ENCODE measurements around the gene RNF4.
"Not testable (repeated sequence)": the region's sequence is repeated elsewhere in the genome, so short reads cannot be mapped to it uniquely, and the experiment has no call there.

The RNF4 gene

GRCh38 chr4:2545321-2546013, 76.6 kb downstream of the RNF4 start:
- no peak for DNase-seq (ENCODE audit: low read depth)
- H3K4me3 ChIP-seq (ENCODE audit: low read depth, low read length), result no peak overlapping the region
- TF ChIP-seq CTCF (IDR thresholded peaks at IDR 0.05; ENCODE audit: low read depth, low read length, missing control alignments), result no peak

GRCh38 chr4:2546286-2546823, 77.4 kb downstream of the RNF4 start:
- no peak for TF ChIP-seq CTCF (IDR thresholded peaks at IDR 0.05; ENCODE audit: low read depth, low read length, missing control alignments)
- DNase-seq (ENCODE audit: low read depth), result no peak
- H3K4me3 ChIP-seq (ENCODE audit: low read depth, low read length), result no peak overlapping the region

- not testable (repeated sequence) for DNase-seq (ENCODE audit: low read depth); H3K4me3 ChIP-seq (ENCODE audit: low read depth, low read length)
These were observed 78.2 kb downstream of the RNF4 start for GRCh38 chr4:2546961-2547691.

GRCh38 chr4:2551118-2551517, 82.2 kb downstream of the RNF4 start:
- no peak for DNase-seq (ENCODE audit: low read depth)
- no peak for TF ChIP-seq CTCF (IDR thresholded peaks at IDR 0.05; ENCODE audit: low read depth, low read length, missing control alignments)
- no peak overlapping the region for H3K4me3 ChIP-seq (ENCODE audit: low read depth, low read length)

- DNase-seq (ENCODE audit: low read depth), result no peak
- no peak overlapping the region for H3K4me3 ChIP-seq (ENCODE audit: low read depth, low read length)
- TF ChIP-seq CTCF (IDR thresholded peaks at IDR 0.05; ENCODE audit: low read depth, low read length, missing control alignments), result no peak
These were observed 83.9 kb downstream of the RNF4 start for GRCh38 chr4:2552806-2553205.

- no peak overlapping the region for H3K4me3 ChIP-seq (ENCODE audit: low read depth, low read length)
- TF ChIP-seq CTCF (IDR thresholded peaks at IDR 0.05; ENCODE audit: low read depth, low read length, missing control alignments), result no peak
- DNase-seq (ENCODE audit: low read depth), result no peak
These were observed 89.4 kb downstream of the RNF4 start for GRCh38 chr4:2558301-2558700.

GRCh38 chr4:2560167-2560566, 91.3 kb downstream of the RNF4 start:
- TF ChIP-seq CTCF (IDR thresholded peaks at IDR 0.05; ENCODE audit: low read depth, low read length, missing control alignments), result no peak
- no peak for DNase-seq (ENCODE audit: low read depth)
- H3K4me3 ChIP-seq (ENCODE audit: low read depth, low read length), result no peak overlapping the region

Data from GM12864 (cell line).